ENCODE measurements around the gene HMCN1.
"Not testable (repeated sequence)": the region's sequence is repeated elsewhere in the genome, so short reads cannot be mapped to it uniquely, and the experiment has no call there.

Gene HMCN1

DNA sequence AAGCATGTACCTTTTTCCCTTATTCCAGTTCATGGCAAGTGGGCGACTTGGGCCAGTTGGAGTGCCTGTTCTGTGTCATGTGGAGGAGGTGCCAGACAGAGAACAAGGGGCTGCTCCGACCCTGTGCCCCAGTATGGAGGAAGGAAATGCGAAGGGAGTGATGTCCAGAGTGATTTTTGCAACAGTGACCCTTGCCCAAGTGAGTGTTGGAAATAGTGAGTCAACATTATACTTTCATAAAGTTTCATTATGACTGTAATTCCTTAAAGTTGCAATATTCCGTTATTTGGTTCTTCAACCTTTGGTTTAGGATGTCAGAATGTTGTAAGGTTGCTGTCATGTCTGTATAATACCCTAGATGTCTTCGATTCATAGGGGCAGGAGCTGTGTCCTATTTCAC lies 410.3 kb downstream of the HMCN1 start:
- DNase-seq (ENCODE audit: extremely low read depth, low read depth), result no peak
- TF ChIP-seq, protein P1, sequence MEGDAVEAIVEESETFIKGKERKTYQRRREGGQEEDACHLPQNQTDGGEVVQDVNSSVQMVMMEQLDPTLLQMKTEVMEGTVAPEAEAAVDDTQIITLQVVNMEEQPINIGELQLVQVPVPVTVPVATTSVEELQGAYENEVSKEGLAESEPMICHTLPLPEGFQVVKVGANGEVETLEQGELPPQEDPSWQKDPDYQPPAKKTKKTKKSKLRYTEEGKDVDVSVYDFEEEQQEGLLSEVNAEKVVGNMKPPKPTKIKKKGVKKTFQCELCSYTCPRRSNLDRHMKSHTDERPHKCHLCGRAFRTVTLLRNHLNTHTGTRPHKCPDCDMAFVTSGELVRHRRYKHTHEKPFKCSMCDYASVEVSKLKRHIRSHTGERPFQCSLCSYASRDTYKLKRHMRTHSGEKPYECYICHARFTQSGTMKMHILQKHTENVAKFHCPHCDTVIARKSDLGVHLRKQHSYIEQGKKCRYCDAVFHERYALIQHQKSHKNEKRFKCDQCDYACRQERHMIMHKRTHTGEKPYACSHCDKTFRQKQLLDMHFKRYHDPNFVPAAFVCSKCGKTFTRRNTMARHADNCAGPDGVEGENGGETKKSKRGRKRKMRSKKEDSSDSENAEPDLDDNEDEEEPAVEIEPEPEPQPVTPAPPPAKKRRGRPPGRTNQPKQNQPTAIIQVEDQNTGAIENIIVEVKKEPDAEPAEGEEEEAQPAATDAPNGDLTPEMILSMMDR (IDR thresholded peaks at IDR 0.05; ENCODE audit: low read depth, low read length), result no peak

DNA sequence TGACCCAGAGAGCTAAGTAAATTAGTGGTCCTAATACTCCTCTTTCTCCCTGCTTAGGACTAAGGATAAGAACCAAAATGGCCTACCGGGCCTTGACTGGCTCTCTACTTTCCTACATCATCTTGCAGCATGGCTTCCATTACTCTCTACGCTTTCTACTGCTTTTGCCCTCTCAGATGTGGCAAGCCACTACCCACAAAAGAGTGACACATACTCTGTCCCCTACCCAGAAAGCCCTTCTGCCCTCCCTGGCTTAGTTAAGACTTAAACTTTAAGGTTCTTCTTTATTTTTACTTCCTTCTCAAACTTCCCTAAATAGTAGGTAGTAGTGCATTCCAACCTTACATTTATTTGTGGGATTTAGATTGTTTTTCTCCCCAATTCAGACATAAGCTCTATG lies 412.8 kb downstream of the HMCN1 start:
- no peak for DNase-seq (ENCODE audit: extremely low read depth, low read depth)
- TF ChIP-seq, protein P1 (IDR thresholded peaks at IDR 0.05; ENCODE audit: low read depth, low read length), result no peak

DNA sequence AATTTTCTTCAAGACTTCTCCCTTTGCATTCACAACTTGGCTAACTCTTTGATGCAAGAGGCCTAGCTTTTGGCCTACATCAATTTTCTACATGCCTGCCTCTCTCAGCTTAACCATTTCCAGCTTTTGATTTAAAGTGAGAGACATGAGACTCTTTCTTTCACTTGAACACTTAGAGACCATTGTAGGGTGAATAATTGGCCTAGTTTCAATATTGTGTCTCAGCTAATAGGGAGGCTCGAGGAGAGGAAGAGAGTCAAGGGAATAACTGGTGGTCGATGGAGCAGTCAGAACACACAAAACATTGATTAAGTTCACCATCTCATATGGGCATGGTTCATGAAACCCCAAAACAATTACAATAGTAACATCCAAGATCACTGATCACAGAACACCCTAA lies 415.4 kb downstream of the HMCN1 start:
- no peak for DNase-seq (ENCODE audit: extremely low read depth, low read depth)
- TF ChIP-seq, protein P1 (IDR thresholded peaks at IDR 0.05; ENCODE audit: low read depth, low read length), result no peak

DNA sequence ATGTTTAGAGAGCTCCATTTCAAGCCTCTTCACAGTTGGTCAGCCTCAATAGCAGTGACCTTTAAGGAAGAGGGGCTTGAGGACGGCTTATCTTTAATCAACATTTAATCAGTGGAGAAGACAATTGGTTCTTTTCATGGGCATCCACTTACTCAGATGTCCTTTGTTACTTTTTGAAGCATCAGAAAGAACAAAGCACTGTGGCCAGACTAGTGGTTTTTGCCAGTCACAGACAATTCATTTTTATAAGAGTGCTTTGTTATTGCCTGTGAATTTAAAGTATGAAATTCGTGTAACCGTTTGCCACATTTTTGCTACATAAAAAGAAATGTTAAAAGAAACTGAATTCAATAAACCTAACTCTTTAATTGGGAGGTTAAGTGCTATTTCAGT lies 418.0 kb downstream of the HMCN1 start:
- DNase-seq (ENCODE audit: extremely low read depth, low read depth), result no peak
- TF ChIP-seq, protein P1 (IDR thresholded peaks at IDR 0.05; ENCODE audit: low read depth, low read length), result no peak

DNA sequence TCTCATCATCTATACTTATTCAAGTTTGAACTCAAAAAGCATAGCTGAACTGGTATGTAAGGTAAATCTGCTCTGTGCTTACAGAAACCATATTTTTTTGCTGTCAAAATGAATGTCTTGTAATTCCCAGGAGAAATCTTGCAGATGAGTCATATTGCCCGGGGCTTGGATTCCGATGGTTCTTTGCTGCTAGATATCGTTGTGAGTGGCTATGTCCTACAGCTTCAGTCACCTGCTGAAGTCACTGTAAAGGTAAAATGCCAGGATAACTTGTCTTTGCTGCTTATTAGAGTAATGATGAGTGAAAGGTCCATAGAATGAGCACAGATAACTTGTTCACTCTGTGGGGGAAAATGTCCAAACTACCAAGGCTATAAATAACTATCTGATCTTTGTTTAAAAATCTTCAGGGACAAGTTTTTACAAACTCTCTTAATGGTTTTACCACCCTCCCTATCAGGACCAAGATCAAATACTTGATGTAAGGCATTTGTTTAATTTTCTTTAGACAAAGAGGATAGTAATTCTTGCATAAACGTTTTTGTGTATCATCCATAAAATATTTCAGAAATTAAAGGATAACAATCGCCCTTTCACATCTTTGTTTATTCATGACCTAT lies 418.5 kb downstream of the HMCN1 start:
- TF ChIP-seq, protein P1 (IDR thresholded peaks at IDR 0.05; ENCODE audit: low read depth, low read length), result no peak
- DNase-seq (ENCODE audit: extremely low read depth, low read depth), result peak; percentile 19

DNA sequence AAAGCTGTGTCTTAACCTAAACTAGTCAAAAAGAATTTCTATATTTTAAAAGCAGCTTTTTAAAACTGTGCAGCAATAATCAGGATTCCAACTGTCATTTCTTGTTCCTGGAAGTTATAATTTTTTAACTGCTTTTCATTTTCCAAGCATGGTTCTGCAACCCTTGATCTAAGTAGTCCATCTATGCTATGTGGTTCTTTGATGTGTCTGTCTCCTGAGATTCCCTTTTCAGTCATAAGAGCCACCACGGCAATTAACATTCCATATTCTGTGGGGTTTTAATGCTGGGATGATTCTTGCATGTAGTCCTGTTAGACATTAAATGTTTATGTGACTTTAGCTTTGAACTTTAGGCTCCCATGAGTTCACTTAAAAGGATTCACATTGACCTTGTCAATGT lies 420.5 kb downstream of the HMCN1 start:
- TF ChIP-seq, protein P1 (IDR thresholded peaks at IDR 0.05; ENCODE audit: low read depth, low read length), result no peak
- no peak for DNase-seq (ENCODE audit: extremely low read depth, low read depth)

DNA sequence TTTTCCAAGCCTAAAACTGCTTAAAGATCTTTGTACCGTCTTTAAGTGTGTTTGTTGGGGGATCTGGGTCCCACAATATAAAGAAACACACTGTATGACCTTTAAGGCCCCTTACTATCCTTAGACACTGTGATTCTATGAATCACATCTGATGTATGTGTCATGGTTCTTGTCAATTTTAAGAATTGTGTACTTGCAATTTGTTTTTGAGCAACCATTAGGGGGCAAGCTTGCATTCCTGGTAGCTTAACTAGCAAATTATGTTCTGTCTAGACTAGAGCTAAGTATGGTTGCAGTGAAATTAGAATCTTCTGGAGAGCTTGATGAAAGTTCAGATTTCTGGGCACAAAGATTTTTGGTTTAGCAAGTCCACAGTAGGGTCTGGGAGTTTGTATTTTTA lies 421.4 kb downstream of the HMCN1 start:
- DNase-seq (ENCODE audit: extremely low read depth, low read depth), result peak; percentile 40
- TF ChIP-seq, protein P1 (IDR thresholded peaks at IDR 0.05; ENCODE audit: low read depth, low read length), result peak; percentile 70

DNA sequence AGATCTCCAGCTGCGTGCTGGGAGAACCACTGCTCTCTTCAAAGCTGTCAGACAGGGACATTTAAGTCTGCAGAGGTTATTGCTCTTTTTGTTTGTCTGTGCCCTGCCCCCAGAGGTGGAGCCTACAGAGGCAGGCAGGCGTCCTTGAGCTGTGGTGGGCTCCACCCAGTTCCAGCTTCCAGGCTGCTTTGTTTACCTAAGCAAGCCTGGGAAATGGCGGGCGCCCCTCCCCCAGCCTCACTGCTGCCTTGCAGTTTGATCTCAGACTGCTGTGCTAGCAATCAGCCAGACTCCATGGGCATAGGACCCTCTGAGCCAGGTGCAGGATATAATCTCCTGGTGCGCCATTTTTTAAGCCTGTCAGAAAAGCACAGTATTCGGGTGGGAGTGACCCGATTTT lies 428.7 kb downstream of the HMCN1 start:
- DNase-seq (ENCODE audit: extremely low read depth, low read depth), result not testable (repeated sequence)
